Measurements from ENCODE around the gene TOX2. TPM values are rescaled to one million over a fixed set of nuclear protein-coding genes. Genes with fewer than 3 reads are reported as not detected.

Gene TOX2
- total RNA-seq, 1 experiment from 2014 or later: 1.7 TPM

DNA sequence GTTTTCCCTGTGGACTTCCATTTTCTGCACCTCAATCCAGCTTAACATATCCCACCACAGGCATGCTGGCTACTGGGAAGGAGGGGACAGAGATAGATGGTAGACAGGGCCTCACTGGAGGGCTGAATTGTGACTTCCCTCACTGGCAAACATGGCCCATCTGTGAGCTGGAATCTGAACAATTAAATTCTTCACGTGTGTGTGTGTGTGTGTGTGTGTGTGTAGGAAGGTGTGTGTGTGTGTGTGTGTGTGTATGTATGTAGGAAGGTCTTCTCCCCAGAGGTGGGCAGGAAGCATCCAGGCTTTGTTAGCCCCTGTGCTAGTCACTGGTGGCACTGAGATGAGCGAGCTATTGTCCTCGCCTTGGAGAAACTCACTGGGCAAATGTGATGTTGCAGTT lies 5.4 kb upstream of the TOX2 start:
- H3K23ac ChIP-seq (ENCODE audit: insufficient read length, low read depth, low read length): no peak overlapping the region
- no peak overlapping the region for H4K5ac ChIP-seq (ENCODE audit: insufficient read length, low read depth, low read length)
- Mint-ChIP-seq H3K4me3 (no peak overlapping the region), H3K9me3 (peaks cover 22% of the 10 kb centered on the region in 2 experiments; a peak in 4 of 5 replicates), H3K27me3 (ENCODE audit: low read depth) (peaks cover 29% of the 10 kb centered on the region), H3K4me1 (peaks cover 8 to 11% of the 10 kb centered on the region in 2 experiments), H3K36me3 (ENCODE audit: insufficient read depth in 1 of 3, low read depth in 3 of 3) (peaks cover 0 to 2% (median 0%) of the 10 kb centered on the region in 3 experiments; a peak in 3 of 7 replicates), H3K27ac (no peak overlapping the region)
- no peak overlapping the region for H4K8ac ChIP-seq (replicated peaks; ENCODE audit: insufficient read length, low read depth, low read length)
- H2BK120ac ChIP-seq (ENCODE audit: low read depth, low read length, poor library complexity, severe bottlenecking): no peak overlapping the region
- no peak overlapping the region for H2AK5ac ChIP-seq (ENCODE audit: insufficient read length, low read length)
- no peak overlapping the region for H3K14ac ChIP-seq (ENCODE audit: insufficient read depth, low read length)
- H3K79me1 ChIP-seq (ENCODE audit: insufficient read depth, low read depth, low read length, poor library complexity, severe bottlenecking): no peaks in the 10 kb centered on the region
- no peak for DNase-seq
- H3K56ac ChIP-seq (ENCODE audit: insufficient read length, low read depth, low read length): no peak overlapping the region
- no peaks in the 10 kb centered on the region for H4K20me1 ChIP-seq (ENCODE audit: control insufficient read depth, insufficient read depth, insufficient read length)
- peaks cover 1% of the 10 kb centered on the region; the same call in 1 of the 2 replicates for H3K27me3 ChIP-seq (ENCODE audit: insufficient read depth, low read length)
- no peak overlapping the region for H2BK5ac ChIP-seq (ENCODE audit: insufficient read length, low read length)
- no CpG with 5 or more reads among the region's 3 CpGs for WGBS (ENCODE audit: extremely low coverage, insufficient read length, low lambda C conversion rate)
- H4K91ac ChIP-seq (ENCODE audit: insufficient read length, low read depth, low read length): no peak overlapping the region
- peaks cover 2% of the 10 kb centered on the region for H3K23me2 ChIP-seq (ENCODE audit: insufficient read length, low read depth, low read length, poor library complexity, severe bottlenecking)
- no peak overlapping the region for H3K9ac ChIP-seq (ENCODE audit: extremely low read depth, insufficient read length, low read length)
- no peak overlapping the region for H2AFZ ChIP-seq (ENCODE audit: low read length)
- no peak overlapping the region for H3T11ph ChIP-seq (ENCODE audit: low read length)
- no peak overlapping the region for H3K27ac ChIP-seq (ENCODE audit: insufficient read length, low read depth, low read length)
- H3K4me2 ChIP-seq (ENCODE audit: insufficient read depth, insufficient read length, low read length): no peak overlapping the region
- H3K9me3 ChIP-seq (ENCODE audit: control insufficient read depth, low read depth, low read length): no peaks in the 10 kb centered on the region
- no peak overlapping the region for H3K18ac ChIP-seq (ENCODE audit: insufficient read length, low read depth, low read length)
- H2BK12ac ChIP-seq (ENCODE audit: insufficient read length, low read depth, low read length): no peak overlapping the region
- H3K4me1 ChIP-seq (ENCODE audit: insufficient read depth, low read length): no peaks in the 10 kb centered on the region
- no peak overlapping the region for H3K4ac ChIP-seq (ENCODE audit: low read depth, low read length)
- H3K79me2 ChIP-seq (ENCODE audit: insufficient read depth, low read length): no peaks in the 10 kb centered on the region
- TF ChIP-seq, protein P1, sequence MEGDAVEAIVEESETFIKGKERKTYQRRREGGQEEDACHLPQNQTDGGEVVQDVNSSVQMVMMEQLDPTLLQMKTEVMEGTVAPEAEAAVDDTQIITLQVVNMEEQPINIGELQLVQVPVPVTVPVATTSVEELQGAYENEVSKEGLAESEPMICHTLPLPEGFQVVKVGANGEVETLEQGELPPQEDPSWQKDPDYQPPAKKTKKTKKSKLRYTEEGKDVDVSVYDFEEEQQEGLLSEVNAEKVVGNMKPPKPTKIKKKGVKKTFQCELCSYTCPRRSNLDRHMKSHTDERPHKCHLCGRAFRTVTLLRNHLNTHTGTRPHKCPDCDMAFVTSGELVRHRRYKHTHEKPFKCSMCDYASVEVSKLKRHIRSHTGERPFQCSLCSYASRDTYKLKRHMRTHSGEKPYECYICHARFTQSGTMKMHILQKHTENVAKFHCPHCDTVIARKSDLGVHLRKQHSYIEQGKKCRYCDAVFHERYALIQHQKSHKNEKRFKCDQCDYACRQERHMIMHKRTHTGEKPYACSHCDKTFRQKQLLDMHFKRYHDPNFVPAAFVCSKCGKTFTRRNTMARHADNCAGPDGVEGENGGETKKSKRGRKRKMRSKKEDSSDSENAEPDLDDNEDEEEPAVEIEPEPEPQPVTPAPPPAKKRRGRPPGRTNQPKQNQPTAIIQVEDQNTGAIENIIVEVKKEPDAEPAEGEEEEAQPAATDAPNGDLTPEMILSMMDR (conservative IDR thresholded peaks at IDR 0.05): no peak
- no peak overlapping the region for H2BK20ac ChIP-seq (ENCODE audit: low read depth, low read length, poor library complexity, severe bottlenecking)
- H2BK15ac ChIP-seq (ENCODE audit: low read depth, low read length): no peak overlapping the region
